HG03558 (cell line): Measurements from ENCODE around the gene CBX5.
"Not testable (repeated sequence)": the region's sequence is repeated elsewhere in the genome, so short reads cannot be mapped to it uniquely, and the experiment has no call there.

ENCODE experiments used
- ATAC-seq: cut with Tn5 transposase; IDR thresholded peaks from one replicate; pipeline ENCODE4 v1.9.1; 2021; ENCODE audit warnings: moderate number of reproducible peaks; ENCODE audit not compliant: unreplicated experiment; ENCODE audit errors: extremely low read depth

CBX5 gene

GRCh38 chr12:54204316-54204715, 75.6 kb downstream of the CBX5 start:
- no peak for ATAC-seq

- ATAC-seq: no peak
These were observed 78.7 kb downstream of the CBX5 start for GRCh38 chr12:54201001-54201794.

GRCh38 chr12:54200412-54200811, 79.5 kb downstream of the CBX5 start:
- no peak for ATAC-seq

- no peak for ATAC-seq
These were observed 80.0 kb downstream of the CBX5 start for GRCh38 chr12:54199917-54200316.

GRCh38 chr12:54199034-54199433, 80.9 kb downstream of the CBX5 start:
- ATAC-seq: no peak

GRCh38 chr12:54197431-54197909, 82.5 kb downstream of the CBX5 start:
- no peak for ATAC-seq

GRCh38 chr12:54197010-54197409, 82.9 kb downstream of the CBX5 start:
- ATAC-seq: no peak

GRCh38 chr12:54196396-54196795, 83.5 kb downstream of the CBX5 start:
- no peak for ATAC-seq

GRCh38 chr12:54195737-54196347, 84.1 kb downstream of the CBX5 start:
- no peak for ATAC-seq

- no peak for ATAC-seq
These were observed 84.7 kb downstream of the CBX5 start for GRCh38 chr12:54195080-54195736.

- ATAC-seq: not testable (repeated sequence)
These were observed 85.3 kb downstream of the CBX5 start for GRCh38 chr12:54194611-54195010.

- no peak for ATAC-seq
These were observed 86.5 kb downstream of the CBX5 start for GRCh38 chr12:54193434-54193833.

GRCh38 chr12:54191550-54192022, 88.3 kb downstream of the CBX5 start:
- ATAC-seq: no peak

GRCh38 chr12:54191126-54191525, 88.8 kb downstream of the CBX5 start:
- ATAC-seq: no peak

GRCh38 chr12:54189198-54189539, 90.8 kb downstream of the CBX5 start:
- ATAC-seq: no peak

GRCh38 chr12:54187075-54187474, 92.8 kb downstream of the CBX5 start:
- no peak for ATAC-seq

GRCh38 chr12:54185919-54186318, 94.0 kb downstream of the CBX5 start:
- no peak for ATAC-seq

GRCh38 chr12:54185297-54185696, 94.6 kb downstream of the CBX5 start:
- ATAC-seq: not testable (repeated sequence)

- ATAC-seq: no peak
These were observed 95.7 kb downstream of the CBX5 start for GRCh38 chr12:54184024-54184805.

- ATAC-seq: no peak
These were observed 96.9 kb downstream of the CBX5 start for GRCh38 chr12:54182981-54183380.
